Activated CD8-positive, alpha-beta memory T cell treated with anti-CD3 and anti-CD28 coated beads, Interleukin-2, amount 10 ng/mL, durations not matched to agents 7 days and 5 days (primary cell): ENCODE results near the gene TSPAN33. TPM values are rescaled to one million over a fixed set of nuclear protein-coding genes. Genes with fewer than 3 reads are reported as not detected.

ENCODE experiments used
- ATAC-seq: fragments of 150-1000 bp; cut with Tn5 transposase; one replicate; pipeline ENCODE4 v1.10.0; 2021; ENCODE audit warnings: moderate library complexity
- CTCF ChIA-PET: fragments of 350-600 bp; sonication (Branson Sonifier 250); formaldehyde crosslinking; loops from one replicate; lab custom pipeline; 2021; ENCODE audit warnings: antibody characterized with exemption; lab: Charles Lee
- DNase-seq: peaks from one replicate; pipeline ENCODE4 v3.0.0-alpha.2; 2020
- H3K27ac Mint-ChIP-seq: one replicate; pipeline ENCODE4 v1.8.0; 2021; ENCODE audit warnings: mild to moderate bottlenecking, mixed read lengths
- H3K27me3 Mint-ChIP-seq: one replicate; pipeline ENCODE4 v1.8.0; 2021; ENCODE audit warnings: mixed read lengths
- H3K36me3 Mint-ChIP-seq: one replicate; pipeline ENCODE4 v1.8.0; 2021; ENCODE audit warnings: mild to moderate bottlenecking, mixed read lengths
- H3K4me1 Mint-ChIP-seq: one replicate; pipeline ENCODE4 v1.8.0; 2021; ENCODE audit warnings: mixed read lengths
- H3K4me3 Mint-ChIP-seq: one replicate; pipeline ENCODE4 v1.8.0; 2021; ENCODE audit warnings: mild to moderate bottlenecking, moderate library complexity, mixed read lengths
- H3K9me3 Mint-ChIP-seq: one replicate; pipeline ENCODE4 v1.8.0; 2022; ENCODE audit warnings: low read depth, mixed read lengths
- total RNA-seq, 2 experiments: library from RNA; stranded (reverse); gene quantifications; one replicate each; pipeline ENCODE4 v1.2.3, GENCODE V29; 2021

TSPAN33 gene, protein sequence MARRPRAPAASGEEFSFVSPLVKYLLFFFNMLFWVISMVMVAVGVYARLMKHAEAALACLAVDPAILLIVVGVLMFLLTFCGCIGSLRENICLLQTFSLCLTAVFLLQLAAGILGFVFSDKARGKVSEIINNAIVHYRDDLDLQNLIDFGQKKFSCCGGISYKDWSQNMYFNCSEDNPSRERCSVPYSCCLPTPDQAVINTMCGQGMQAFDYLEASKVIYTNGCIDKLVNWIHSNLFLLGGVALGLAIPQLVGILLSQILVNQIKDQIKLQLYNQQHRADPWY
- 10 to 100 TPM in 1 of 2 experiments, 1 to 10 TPM in 1; 6.1 to 15.2 TPM for total RNA-seq

DNA sequence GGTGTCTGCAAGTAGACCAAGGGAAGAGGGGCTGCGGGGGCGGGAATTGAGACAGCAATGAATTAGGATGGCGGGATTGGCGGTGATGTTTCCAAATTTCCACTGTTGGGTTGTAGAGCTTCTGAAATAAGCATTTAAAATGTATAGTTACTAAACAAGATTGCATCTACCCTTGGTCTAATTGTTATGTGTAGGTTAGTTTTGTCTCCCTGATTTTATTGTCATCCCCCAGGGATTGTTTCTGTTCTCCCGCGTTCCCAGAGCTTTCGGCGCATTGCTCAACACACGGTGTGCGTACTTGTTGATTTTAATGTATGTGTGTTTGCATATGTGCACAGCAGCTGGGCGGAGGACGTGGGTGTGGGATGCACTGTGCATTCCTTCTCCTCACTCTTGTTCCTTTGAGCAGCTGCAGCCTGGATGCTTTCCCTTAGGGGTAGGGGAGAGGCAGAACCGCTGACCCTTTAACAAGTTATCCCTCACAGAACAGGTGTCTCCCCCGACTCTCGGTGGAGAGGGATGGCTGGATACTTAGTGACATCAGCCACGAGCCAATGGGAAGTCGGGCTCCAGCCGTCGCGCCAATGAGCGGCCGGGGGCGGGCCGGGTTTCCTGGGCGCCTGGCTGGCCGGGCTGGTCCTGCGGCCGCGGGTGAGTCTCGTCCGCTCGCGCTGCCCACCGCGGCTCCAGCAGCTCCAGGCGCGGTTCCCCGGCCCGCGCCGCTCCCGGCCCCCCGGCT, at the start of gene TSPAN33:
TSPAN33 (plus strand) TSS at position 613 of the 739 bp plus-strand sequence. CDS start 274 bp downstream, outside the sequence.
- no peaks in the 10 kb centered on the region for H3K36me3 Mint-ChIP-seq
- DNase-seq (peak; percentile 76), ATAC-seq (peak; percentile 99)
- no peak within 1 kb of the TSS for H3K27ac Mint-ChIP-seq
- H3K9me3 Mint-ChIP-seq: no peaks in the 10 kb centered on the region
- CTCF ChIA-PET: interaction anchor here (0.8 to 5.2 kb wide), 5 partner anchors 15 to 45 kb away, joined by 3 to 36 read pairs (median 5); no protein-coding TSS in a partner anchor
- peak within 1 kb of the TSS; percentile 84 for H3K4me3 Mint-ChIP-seq
- peaks cover 37% of the 10 kb centered on the region for H3K27me3 Mint-ChIP-seq
- H3K4me1 Mint-ChIP-seq: peaks cover 20% of the 10 kb centered on the region

DNA sequence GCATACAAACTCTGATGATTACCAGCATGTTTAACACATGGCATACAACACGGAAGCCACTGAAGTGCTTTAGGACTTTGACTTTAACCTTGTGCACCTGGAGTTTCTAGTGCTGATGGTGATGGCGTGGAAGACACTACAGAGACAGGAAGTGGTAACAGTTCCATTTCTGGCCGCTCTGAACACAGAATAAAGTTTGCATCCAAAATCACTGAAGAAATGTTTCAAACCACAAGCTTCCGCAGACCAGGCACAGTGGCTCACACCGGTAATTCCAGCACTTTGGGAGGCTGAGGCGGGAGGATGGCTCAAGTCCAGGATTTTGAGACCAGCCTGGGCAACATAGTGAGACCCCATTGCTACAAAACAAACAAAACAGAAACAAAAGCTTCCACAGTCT, 49.2 kb upstream of the TSPAN33 start:
- Mint-ChIP-seq H3K27ac (peak overlapping the region; percentile 25), H3K9me3 (no peaks in the 10 kb centered on the region)
- CTCF ChIA-PET: interaction anchor here (0.8 to 1.1 kb wide), 4 partner anchors 27 to 253 kb away, joined by 3 to 4 read pairs (median 3); partner anchors contain the start of gene AHCYL2

DNA sequence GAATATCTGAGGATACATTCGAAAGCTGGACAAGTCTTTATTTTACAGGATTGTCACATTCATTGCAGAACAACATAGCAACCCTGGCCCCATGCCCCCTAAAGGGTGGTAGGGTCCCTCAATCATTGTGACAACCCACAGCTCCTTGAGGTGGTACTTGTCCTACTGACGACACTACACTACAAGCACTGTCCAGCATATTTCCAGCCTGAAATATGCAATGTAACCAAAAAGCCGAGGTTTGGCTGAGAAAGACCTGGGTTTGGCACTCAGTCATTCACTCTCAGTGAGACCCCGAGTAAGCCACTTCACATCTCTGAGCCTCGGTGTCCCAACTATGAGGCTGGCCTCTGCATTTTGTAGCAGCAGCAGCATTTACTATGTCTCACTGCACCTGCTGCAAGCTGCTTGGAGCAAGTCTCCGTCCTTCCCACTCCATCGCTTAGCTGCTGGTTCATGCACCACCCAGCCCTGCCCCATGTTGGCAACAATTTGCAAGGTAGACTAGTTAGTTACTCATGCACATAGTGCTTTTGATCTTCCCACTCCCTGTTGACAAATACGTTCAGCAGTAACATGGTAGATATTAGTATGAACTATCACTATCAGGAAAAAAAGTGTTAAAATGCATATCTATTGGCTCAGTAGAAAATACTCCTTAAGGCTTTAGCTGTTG, 46.0 kb upstream of the TSPAN33 start:
- CTCF ChIA-PET: interaction anchor here (1.3 to 1.5 kb wide), 2 partner anchors 46 to 65 kb away, joined by 3 to 5 read pairs; partner anchors contain the start of gene TSPAN33
- Mint-ChIP-seq H3K4me1 (peaks cover 16% of the 10 kb centered on the region), H3K27me3 (peaks cover 7% of the 10 kb centered on the region), H3K9me3 (no peaks in the 10 kb centered on the region), H3K27ac (no peak overlapping the region), H3K4me3 (no peak overlapping the region), H3K36me3 (no peaks in the 10 kb centered on the region)
- no peak for ATAC-seq
- no peak for DNase-seq

More for the DNA sequence above, 49.2 kb upstream of the TSPAN33 start:
- Mint-ChIP-seq H3K4me3 (no peak overlapping the region), H3K4me1 (peaks cover 29% of the 10 kb centered on the region), H3K36me3 (no peaks in the 10 kb centered on the region), H3K27me3 (peaks cover 9% of the 10 kb centered on the region)
- ATAC-seq: peak; percentile 69
- DNase-seq: peak; percentile 58

DNA sequence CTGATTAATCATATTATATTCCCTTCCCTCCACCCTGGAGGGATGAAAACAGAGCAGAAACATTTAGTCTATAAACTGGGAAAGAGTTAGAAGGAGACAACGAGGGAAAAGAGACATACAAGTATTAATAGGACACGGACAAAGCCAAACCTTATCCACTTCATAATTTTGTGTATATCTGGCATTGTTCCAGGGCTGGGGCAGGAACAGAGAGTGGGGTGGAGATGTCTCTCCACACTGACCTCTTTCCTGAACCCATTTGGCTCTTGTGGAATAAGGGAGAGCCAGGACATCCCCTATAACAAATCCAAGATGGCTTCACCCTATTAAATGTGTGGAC, 43.7 kb upstream of the TSPAN33 start:
- Mint-ChIP-seq H3K9me3 (no peaks in the 10 kb centered on the region), H3K4me1 (peaks cover 2% of the 10 kb centered on the region), H3K27me3 (peaks cover 14% of the 10 kb centered on the region), H3K27ac (no peak overlapping the region), H3K36me3 (no peaks in the 10 kb centered on the region), H3K4me3 (no peak overlapping the region)
- DNase-seq (no peak), ATAC-seq (no peak)
- CTCF ChIA-PET: interaction anchor here (0.8 to 3.0 kb wide), 2 partner anchors 9 to 28 kb away, joined by 3 to 13 read pairs; no protein-coding TSS in a partner anchor

DNA sequence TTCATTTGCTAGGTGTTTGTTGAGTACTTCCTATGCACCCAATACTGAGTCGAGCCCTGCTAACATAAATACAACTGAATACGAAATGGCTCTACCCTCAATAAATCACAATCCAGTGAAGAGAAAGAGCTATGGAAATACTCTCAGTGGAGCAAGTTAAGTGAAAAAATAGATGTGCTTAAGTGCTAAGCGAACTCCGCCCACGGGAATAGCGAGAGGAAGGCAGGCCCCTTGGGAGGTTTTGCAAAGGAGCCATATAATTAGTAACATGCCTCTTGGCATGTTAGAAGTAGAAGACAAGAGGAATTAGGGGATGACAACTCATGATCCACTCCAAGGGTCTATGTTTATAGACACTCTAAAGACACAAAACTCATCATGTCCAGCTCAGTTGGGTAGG, 42.8 kb upstream of the TSPAN33 start:
- Mint-ChIP-seq H3K27me3 (peaks cover 22% of the 10 kb centered on the region), H3K4me1 (no peaks in the 10 kb centered on the region), H3K9me3 (no peaks in the 10 kb centered on the region), H3K27ac (no peak overlapping the region), H3K36me3 (no peaks in the 10 kb centered on the region), H3K4me3 (no peak overlapping the region)
- CTCF ChIA-PET: interaction anchor here (1.1 to 3.0 kb wide), 2 partner anchors 10 to 62 kb away, joined by 3 to 13 read pairs; no protein-coding TSS in a partner anchor
- DNase-seq (no peak), ATAC-seq (no peak)

DNA sequence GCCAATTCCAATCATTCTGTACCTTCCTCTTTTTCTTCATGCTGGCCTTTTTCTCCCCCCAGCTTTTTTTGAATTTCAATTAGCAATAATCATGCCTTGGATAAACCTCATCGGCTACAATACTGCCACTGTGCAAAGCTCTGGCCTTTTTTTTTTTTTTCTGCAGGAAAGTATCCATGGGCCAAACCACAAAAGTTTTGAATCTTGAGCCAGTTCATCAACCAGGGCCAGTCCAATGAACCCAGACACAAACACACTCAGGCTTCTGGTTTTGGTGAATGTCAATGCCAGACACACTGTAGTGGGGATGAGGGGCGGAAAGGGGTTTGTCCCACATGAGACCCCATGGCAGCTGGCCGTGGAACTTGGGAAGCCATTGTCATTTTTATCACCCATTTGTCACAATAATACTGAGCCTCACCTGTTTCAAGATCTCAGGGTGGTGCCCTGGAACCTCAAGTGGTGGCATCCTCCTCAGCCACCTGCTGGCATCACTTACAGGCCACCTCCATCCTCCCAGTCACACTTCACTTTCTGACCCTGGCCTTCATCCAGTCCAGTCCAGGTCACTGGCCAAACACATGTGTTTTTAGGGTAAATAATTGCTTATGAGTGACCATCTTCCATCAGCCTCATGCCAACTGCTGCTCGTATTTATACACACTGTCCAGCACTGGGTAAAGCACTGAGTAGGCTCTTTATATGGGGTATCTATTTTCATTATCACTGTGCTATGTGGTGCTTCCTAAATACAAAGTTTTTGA, 40.8 kb upstream of the TSPAN33 start:
- no peaks in the 10 kb centered on the region for H3K36me3 Mint-ChIP-seq
- DNase-seq (no peak), ATAC-seq (no peak)
- no peaks in the 10 kb centered on the region for H3K9me3 Mint-ChIP-seq
- H3K27ac Mint-ChIP-seq: no peak overlapping the region
- H3K4me3 Mint-ChIP-seq: no peak overlapping the region
- H3K27me3 Mint-ChIP-seq: peaks cover 34% of the 10 kb centered on the region
- no peaks in the 10 kb centered on the region for H3K4me1 Mint-ChIP-seq
- CTCF ChIA-PET: interaction anchor here (3.0 kb wide), 1 partner anchor 12 kb away, joined by 13 read pairs; no protein-coding TSS in a partner anchor

DNA sequence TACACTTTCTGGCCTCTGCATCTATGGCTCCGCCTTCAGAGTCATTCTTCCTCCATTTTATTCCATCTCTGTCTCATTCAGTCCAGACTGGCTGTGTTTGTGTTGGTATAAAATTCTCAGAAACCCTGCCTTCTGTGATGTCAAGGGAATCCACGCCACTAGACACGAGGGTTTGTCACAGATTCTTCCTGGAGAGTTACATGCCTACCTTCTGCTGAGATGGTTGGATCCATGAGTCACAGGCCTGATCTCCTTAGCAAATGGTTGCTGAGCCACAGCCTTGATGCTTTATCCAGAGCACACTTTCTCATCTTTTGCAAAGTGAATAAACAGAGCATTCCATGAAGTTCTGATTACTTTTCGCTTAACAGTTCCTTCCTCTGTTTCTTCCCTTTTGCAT, 35.9 kb upstream of the TSPAN33 start:
- Mint-ChIP-seq H3K27ac (no peak overlapping the region), H3K27me3 (peaks cover 30% of the 10 kb centered on the region), H3K36me3 (no peaks in the 10 kb centered on the region), H3K4me1 (no peaks in the 10 kb centered on the region), H3K9me3 (no peaks in the 10 kb centered on the region), H3K4me3 (no peak overlapping the region)
- DNase-seq (no peak), ATAC-seq (no peak)
- CTCF ChIA-PET: no interaction called here

DNA sequence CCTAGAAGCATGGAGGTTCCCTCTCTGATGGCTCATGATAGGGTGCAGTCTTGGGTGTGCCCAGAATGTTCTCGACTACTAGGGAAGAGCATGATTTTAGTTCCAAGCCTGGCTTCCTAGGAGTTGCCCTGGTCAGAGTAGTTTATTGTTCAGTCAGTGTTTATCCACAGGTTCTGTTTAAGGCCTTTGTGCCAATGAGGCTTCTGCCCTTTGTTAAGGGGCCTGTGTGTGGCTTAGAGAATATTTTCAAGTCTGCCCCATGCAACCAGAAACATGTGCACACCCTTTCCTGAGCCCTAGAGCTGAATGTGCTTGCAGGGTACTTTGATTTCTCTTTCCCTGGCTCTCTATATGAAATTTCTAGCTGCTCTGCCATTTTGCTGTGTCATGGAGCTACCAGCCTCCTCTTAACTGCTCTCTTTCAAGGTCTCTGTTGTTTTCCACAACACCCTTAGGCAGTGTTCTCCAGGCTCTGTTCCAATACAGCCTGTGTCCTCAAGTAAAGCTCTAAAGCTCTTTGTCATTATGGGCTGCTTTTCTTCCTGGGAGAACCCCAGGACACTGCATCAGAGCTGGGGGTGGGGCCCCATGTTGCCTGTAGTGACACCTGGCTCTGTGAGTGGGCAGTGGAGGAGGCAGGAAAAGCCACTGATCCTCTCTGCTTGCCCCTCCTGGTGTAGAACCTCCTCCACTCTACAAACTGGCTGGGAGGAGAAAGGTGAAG, 34.1 kb upstream of the TSPAN33 start:
- no peak for ATAC-seq
- no peak for DNase-seq
- H3K4me3 Mint-ChIP-seq: no peak overlapping the region
- no peaks in the 10 kb centered on the region for H3K9me3 Mint-ChIP-seq
- H3K27ac Mint-ChIP-seq: no peak overlapping the region
- no peaks in the 10 kb centered on the region for H3K4me1 Mint-ChIP-seq
- CTCF ChIA-PET: interaction anchor here (1.3 to 2.0 kb wide), 3 partner anchors 19 to 53 kb away, joined by 3 to 6 read pairs (median 4); no protein-coding TSS in a partner anchor
- H3K36me3 Mint-ChIP-seq: no peaks in the 10 kb centered on the region
- peaks cover 27% of the 10 kb centered on the region for H3K27me3 Mint-ChIP-seq

DNA sequence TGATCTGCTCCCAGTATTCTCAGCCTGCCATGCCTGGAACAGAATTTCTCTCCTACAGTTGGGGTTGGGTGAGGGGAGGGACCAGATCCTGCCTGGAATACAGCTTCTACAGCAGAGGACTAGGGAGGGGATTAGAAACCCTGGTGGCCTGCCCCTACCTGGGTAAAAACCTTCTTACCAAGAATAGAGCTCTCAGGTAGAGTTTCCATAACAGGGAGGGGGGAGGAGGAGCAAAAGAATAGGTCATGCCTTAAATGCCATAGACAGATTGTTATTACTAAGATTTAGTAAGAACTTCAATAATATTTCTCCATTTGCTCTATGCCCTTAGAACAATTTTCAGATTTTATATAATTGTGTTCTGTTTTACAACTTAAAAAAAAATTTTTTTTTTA, 33.5 kb upstream of the TSPAN33 start:
- ATAC-seq: no peak
- Mint-ChIP-seq H3K4me3 (no peak overlapping the region), H3K36me3 (peaks cover 1% of the 10 kb centered on the region), H3K9me3 (no peaks in the 10 kb centered on the region), H3K27ac (no peak overlapping the region), H3K4me1 (no peaks in the 10 kb centered on the region), H3K27me3 (peaks cover 25% of the 10 kb centered on the region)
- CTCF ChIA-PET: interaction anchor here (1.3 to 2.0 kb wide), 3 partner anchors 19 to 53 kb away, joined by 3 to 6 read pairs (median 4); no protein-coding TSS in a partner anchor
- DNase-seq: no peak

DNA sequence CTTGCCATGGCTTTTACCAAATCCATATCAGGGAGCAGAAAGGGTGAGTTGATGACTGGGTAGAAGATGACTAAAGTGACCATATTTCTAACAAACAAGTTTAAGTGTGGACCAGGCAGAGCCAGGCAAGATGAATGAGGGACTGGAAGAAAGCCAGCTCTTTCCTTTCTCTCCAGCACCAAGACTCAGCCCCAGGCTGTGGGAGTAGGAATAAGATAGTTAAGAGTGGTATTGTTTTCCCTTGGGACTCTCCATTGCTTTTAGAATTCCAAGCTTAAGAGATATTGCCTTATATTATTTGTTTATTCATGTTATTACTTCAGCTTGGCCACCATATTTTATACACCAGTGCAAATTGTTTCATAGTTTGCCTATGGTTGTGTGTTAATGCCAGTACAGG, 28.8 kb upstream of the TSPAN33 start:
- Mint-ChIP-seq H3K9me3 (peaks cover 7% of the 10 kb centered on the region), H3K27me3 (peaks cover 16% of the 10 kb centered on the region), H3K27ac (no peak overlapping the region), H3K4me1 (no peaks in the 10 kb centered on the region), H3K4me3 (no peak overlapping the region), H3K36me3 (peaks cover 11% of the 10 kb centered on the region)
- CTCF ChIA-PET: interaction anchor here (0.6 kb wide), 1 partner anchor 233 kb away, joined by 3 read pairs; no protein-coding TSS in a partner anchor
- no peak for DNase-seq
- ATAC-seq: no peak

DNA sequence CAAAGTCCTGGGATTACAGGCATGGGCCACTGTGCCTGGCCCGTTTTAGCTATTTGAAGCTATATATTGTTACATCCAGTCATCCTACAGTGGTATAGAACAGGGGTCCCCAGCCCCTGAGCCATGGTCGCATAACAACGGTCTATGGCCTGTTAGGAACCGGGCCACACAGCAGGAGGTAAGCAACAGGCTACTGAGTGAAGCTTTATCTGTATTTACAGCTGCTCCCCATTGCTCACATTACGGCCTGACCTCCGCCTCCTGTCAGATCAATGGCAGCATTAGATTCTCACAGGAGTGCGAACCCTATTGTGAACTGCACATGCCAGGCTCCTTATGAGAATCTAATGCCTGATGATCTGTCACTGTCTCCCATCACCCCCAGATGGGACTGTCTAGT, 26.3 kb upstream of the TSPAN33 start:
- Mint-ChIP-seq H3K9me3 (peaks cover 15% of the 10 kb centered on the region), H3K27ac (no peak overlapping the region), H3K4me3 (no peak overlapping the region), H3K36me3 (peaks cover 26% of the 10 kb centered on the region), H3K27me3 (peaks cover 20% of the 10 kb centered on the region), H3K4me1 (peaks cover 18% of the 10 kb centered on the region)
- ATAC-seq (no peak), DNase-seq (no peak)
- CTCF ChIA-PET: interaction anchor here (1.1 kb wide), 1 partner anchor 46 kb away, joined by 3 read pairs; no protein-coding TSS in a partner anchor

DNA sequence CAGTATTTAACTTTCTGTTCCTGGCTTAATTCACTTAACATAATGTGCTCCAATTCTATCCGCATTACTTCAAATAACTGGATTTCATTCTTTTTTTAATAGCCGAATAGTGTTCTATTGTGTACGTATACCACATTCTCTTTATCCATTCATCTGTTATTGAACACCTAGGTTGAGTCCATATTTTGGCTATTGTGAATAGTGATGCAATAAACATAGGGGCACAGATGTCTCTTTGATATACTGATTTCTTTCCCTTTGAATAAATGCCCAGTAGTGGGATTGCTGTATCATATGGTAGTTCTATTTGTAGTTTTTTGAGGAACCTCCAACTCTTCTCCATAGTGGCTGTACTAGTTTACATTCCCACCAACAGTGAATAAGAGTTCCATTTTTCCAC, 25.5 kb upstream of the TSPAN33 start:
- no peak overlapping the region for H3K4me3 Mint-ChIP-seq
- CTCF ChIA-PET: no interaction called here

More for the DNA sequence above, 25.5 kb upstream of the TSPAN33 start:
- Mint-ChIP-seq H3K4me1 (peaks cover 24% of the 10 kb centered on the region), H3K27me3 (peaks cover 20% of the 10 kb centered on the region), H3K9me3 (peaks cover 15% of the 10 kb centered on the region), H3K36me3 (peaks cover 26% of the 10 kb centered on the region), H3K27ac (no peak overlapping the region)
- ATAC-seq: no peak
- no peak for DNase-seq
